Skeletal muscle satellite cell (primary cell): ENCODE results near the gene APOBEC3G.
"Not testable (repeated sequence)": the region's sequence is repeated elsewhere in the genome, so short reads cannot be mapped to it uniquely, and the experiment has no call there.

ENCODE experiments used
- H3K27me3 ChIP-seq: 2 replicates; pipeline ENCODE4 v1.7.0; 2013; ENCODE audit warnings: low read length; ENCODE audit not compliant: control insufficient read depth, insufficient read depth
- H3K36me3 ChIP-seq: 2 replicates; pipeline ENCODE4 v1.7.0; 2013; ENCODE audit warnings: mild to moderate bottlenecking, control low read depth, low read length; ENCODE audit not compliant: insufficient read depth
- H3K4me1 ChIP-seq: 2 replicates; pipeline ENCODE4 v1.7.0; 2013; ENCODE audit warnings: low read length; ENCODE audit not compliant: control insufficient read depth, insufficient read depth
- H3K4me2 ChIP-seq: 2 replicates; pipeline ENCODE4 v1.7.0; 2013; ENCODE audit warnings: mild to moderate bottlenecking, low read length
- H3K4me3 ChIP-seq: 2 replicates; pipeline ENCODE4 v1.7.0; 2013; ENCODE audit warnings: low read length
- H3K9ac ChIP-seq: 2 replicates; pipeline ENCODE4 v1.7.0; 2013; ENCODE audit warnings: mild to moderate bottlenecking, low read depth, low read length, moderate library complexity
- H3K9me3 ChIP-seq: replicated peaks from 2 replicates; pipeline ENCODE4 v1.7.0; 2013; ENCODE audit warnings: mild to moderate bottlenecking, control low read depth, low read length

Gene APOBEC3G

GRCh38 chr22:39041908-39042307 is 35.2 kb upstream of the APOBEC3G start:
- H3K36me3 ChIP-seq = no peaks in the 10 kb centered on the region
- H3K9ac ChIP-seq = no peak overlapping the region
- peaks cover 6% of the 10 kb centered on the region for H3K4me1 ChIP-seq
- H3K4me3 ChIP-seq = no peak overlapping the region
- H3K4me2 ChIP-seq = no peak overlapping the region
- H3K9me3 ChIP-seq = no peaks in the 10 kb centered on the region
- H3K27me3 ChIP-seq = no peaks in the 10 kb centered on the region

DNA sequence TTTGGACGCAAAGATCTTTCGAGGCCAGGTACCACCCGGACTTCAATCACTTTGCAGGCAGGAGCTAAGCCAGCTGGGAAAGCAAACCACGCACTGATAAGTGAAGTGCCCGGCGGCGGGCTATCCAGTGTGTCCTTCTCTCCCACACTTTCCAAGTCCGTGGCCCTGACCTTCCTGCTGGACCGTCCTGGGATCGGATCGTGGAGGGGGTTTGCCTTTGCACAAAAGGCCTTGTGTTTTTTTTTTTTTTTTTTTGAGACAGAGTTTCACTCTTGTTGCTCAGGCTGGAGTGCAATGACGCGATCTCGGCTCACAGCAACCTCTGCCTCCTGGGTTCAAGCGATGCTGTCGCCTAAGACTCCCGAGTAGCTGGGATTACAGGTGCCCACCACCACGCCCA is 34.0 kb upstream of the APOBEC3G start:
- not testable (repeated sequence) for H3K9me3 ChIP-seq, H3K27me3 ChIP-seq, H3K4me2 ChIP-seq, H3K9ac ChIP-seq, H3K4me3 ChIP-seq, H3K4me1 ChIP-seq, H3K36me3 ChIP-seq

DNA sequence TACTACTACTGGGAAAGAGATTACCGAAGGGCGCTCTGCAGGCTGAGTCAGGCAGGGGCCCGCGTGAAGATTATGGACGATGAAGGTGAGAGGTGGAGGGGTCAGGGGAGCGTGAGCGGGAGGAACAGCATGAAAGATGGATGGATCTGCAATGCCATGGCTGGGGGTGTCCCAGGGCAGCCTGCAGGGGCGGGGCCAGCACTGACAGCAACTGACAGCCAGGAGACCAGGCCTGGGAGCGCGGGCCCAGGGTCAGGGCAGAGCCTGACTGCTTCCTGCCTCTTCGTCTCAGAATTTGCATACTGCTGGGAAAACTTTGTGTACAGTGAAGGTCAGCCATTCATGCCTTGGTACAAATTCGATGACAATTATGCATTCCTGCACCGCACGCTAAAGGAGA is 31.9 kb upstream of the APOBEC3G start:
- H3K4me2 ChIP-seq, H3K4me3 ChIP-seq, H3K9me3 ChIP-seq, H3K9ac ChIP-seq, H3K4me1 ChIP-seq, H3K36me3 ChIP-seq, H3K27me3 ChIP-seq: not testable (repeated sequence)

DNA sequence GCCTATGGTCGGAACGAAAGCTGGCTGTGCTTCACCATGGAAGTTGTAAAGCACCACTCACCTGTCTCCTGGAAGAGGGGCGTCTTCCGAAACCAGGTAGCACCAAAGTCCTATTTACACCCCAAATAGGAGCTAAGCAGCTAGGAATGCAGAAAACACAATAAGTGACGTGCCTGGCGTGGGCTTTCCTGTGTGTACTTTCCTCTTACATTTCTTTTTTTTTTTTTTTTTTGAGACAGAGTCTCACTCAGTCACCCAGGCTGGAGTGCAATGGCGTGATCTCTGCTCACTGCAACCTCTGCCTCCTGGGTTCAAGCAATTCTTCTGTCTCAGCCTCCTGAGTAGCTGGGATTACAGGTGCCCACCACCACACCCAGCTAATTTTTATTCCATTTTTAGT is 27.6 kb upstream of the APOBEC3G start:
- H3K9me3 ChIP-seq, H3K4me2 ChIP-seq: not testable (repeated sequence)

GRCh38 chr22:39051844-39052495 is 25.1 kb upstream of the APOBEC3G start:
- not testable (repeated sequence) for H3K36me3 ChIP-seq, H3K4me1 ChIP-seq, H3K4me3 ChIP-seq, H3K9ac ChIP-seq, H3K9me3 ChIP-seq, H3K4me2 ChIP-seq, H3K27me3 ChIP-seq

More for the DNA sequence above, 27.6 kb upstream of the APOBEC3G start:
- H3K27me3 ChIP-seq, H3K4me3 ChIP-seq, H3K36me3 ChIP-seq, H3K4me1 ChIP-seq, H3K9ac ChIP-seq: not testable (repeated sequence)

DNA sequence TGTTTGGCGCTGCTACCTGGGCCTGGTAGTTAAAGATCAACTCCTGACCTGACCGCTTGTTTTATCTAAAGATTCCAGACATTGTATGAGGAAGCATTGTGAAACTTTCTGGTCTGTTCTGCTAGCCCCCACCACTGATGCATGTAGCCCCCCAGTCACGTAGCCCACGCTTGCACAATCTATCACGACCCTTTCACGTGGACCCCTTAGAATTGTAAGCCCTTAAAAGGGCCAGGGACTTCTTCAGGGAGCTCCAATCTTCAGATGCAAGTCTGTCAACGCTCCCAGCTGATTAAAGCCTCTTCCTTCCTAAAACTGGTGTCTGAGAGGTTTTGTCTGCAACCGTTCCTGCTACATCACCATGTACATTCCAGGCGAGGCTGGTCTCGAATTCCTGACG is 21.4 kb upstream of the APOBEC3G start:
- Histone ChIP-seq H3K27me3 (peaks cover 16% of the 10 kb centered on the region), H3K9me3 (no peaks in the 10 kb centered on the region), H3K4me3 (no peak overlapping the region), H3K4me1 (no peaks in the 10 kb centered on the region), H3K9ac (no peak overlapping the region), H3K36me3 (no peaks in the 10 kb centered on the region), H3K4me2 (no peak overlapping the region)

- not testable (repeated sequence) for H3K4me3 ChIP-seq, H3K9ac ChIP-seq, H3K4me2 ChIP-seq, H3K36me3 ChIP-seq, H3K9me3 ChIP-seq, H3K4me1 ChIP-seq
- H3K27me3 ChIP-seq = peaks cover 36% of the 10 kb centered on the region
Observed at GRCh38 chr22:39061290-39061689, 15.8 kb upstream of the APOBEC3G start.

DNA sequence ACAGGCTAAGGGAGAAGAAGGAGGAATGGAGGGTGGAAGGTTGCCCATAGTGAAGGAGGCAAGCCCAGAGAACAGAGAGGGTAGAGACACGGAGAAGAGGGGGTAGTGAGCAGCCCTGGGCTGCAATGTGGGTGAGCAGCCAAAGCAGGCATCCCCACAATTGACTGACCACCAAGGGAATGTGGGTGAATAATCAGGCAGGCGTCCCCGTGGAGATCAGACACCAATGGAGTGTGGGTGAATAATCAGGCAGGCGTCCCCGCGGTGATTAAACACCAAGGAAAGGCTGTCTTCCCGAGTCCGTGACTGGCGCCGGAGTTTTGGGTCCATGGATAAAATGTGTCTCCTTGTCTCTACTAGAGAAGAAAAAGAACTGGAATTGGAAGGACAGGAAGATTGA is 15.1 kb upstream of the APOBEC3G start:
- not testable (repeated sequence) for H3K9me3 ChIP-seq, H3K4me3 ChIP-seq, H3K4me1 ChIP-seq, H3K4me2 ChIP-seq, H3K36me3 ChIP-seq, H3K9ac ChIP-seq
- peaks cover 37% of the 10 kb centered on the region for H3K27me3 ChIP-seq

DNA sequence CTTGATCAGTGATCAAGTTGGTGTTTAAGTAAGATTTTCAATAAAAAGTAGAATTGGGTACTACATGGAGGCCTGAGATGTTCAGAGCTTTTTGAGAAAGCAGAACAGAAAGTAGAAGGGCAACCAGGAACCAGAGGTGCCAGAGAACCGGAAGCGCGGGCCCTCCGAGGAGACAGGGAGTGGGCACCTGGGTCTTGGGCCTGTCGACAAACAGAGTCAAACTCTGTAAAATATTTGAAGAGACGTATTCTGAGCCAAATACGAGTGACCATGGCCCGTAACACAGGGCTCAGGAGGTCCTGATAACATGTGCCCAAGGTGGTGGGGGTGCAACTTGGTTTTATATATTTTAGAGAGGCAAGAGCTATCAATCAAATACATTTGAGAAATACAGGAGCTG is 13.2 kb upstream of the APOBEC3G start:
- not testable (repeated sequence) for H3K4me2 ChIP-seq, H3K4me1 ChIP-seq, H3K4me3 ChIP-seq, H3K36me3 ChIP-seq, H3K9ac ChIP-seq, H3K9me3 ChIP-seq
- H3K27me3 ChIP-seq = peaks cover 52% of the 10 kb centered on the region

DNA sequence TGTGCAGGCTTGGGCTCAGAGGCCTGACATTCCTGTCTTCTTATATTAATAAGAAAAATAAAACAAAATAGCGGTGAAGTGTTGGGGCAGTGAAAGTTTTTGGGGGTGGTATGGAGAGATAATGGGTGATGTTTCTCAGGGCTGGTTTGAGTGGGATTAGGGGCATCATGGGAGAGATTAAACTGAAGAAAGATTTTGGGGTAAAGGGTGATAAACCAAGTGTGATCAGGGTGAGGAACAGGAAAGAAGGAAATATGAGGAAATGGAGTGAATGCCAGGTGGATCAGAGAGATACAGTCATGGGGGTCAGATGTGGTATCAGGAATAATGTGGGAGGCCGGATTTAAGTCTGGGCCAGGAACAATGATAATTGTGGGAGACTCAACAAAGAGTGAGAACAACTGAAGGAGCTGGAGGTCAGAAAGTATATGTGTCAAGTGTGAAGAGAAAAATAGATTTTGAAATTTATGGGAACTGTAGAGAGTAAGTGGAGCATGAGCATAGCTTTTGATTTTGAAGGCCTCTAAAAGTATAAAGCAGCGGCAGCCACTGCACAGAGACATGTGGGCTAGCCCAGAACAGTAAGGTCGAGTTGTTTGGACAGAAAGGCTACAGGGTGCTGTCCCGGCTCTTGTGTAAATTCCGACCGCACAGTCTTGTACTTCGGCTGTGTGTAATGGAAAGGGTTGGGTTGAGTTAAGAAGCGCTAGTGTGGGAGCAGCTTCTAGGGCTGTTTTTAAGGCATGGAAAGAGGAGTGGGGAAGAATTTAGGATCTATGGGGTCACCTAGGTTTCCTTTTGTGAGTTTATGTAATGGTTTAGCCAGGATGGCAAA is 10.4 kb upstream of the APOBEC3G start:
- H3K9ac ChIP-seq, H3K4me1 ChIP-seq, H3K36me3 ChIP-seq, H3K4me3 ChIP-seq, H3K9me3 ChIP-seq, H3K4me2 ChIP-seq: not testable (repeated sequence)
- H3K27me3 ChIP-seq = peaks cover 39% of the 10 kb centered on the region

DNA sequence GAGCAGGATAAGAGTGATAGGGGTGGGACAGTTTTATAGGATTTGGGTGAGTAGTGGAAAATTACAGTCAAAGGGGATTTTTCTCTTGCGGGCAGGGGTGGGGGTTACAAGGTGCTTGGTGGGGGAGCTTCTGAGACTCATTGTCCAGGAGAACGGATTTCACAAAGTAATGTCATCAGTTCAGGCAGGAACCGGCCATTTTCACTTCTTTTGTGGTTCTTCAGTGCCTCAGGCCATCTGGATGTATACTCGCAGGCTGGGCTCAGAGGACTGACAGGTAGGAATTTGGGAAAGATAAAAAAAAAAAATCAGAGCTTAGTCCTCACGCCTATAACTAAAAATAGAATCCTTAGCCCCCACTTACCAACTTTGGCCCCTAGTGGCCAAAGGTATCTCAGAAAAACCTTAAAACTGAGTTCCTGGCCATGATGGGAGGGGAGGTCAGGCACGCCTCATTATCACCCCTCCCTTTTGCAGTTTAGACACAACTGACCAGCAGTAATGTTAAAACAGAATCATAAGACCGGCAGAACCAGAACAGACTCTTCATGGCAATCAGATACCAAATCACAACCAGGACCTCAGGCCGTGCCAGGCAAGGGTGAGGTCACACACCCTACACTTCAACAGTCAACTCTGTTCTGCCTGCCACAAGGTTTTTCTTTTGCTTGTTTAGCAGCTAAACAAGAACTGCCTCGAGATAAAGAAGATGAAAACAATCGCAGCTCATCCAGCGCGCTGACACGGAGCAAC is 8.9 kb upstream of the APOBEC3G start:
- Histone ChIP-seq H3K4me3 (no peak overlapping the region), H3K4me2 (no peak overlapping the region), H3K36me3 (no peaks in the 10 kb centered on the region), H3K4me1 (no peaks in the 10 kb centered on the region), H3K27me3 (peaks cover 29% of the 10 kb centered on the region), H3K9me3 (no peaks in the 10 kb centered on the region), H3K9ac (no peak overlapping the region)
